HG03066 (cell line): ENCODE measurements around the gene CNFN.

ENCODE experiments used
- ATAC-seq: cut with Tn5 transposase; IDR thresholded peaks from one replicate; pipeline ENCODE4 v1.9.1; 2021; ENCODE audit warnings: low read depth; ENCODE audit not compliant: unreplicated experiment

CNFN gene, protein sequence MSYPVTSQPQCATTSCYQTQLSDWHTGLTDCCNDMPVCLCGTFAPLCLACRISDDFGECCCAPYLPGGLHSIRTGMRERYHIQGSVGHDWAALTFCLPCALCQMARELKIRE

DNA sequence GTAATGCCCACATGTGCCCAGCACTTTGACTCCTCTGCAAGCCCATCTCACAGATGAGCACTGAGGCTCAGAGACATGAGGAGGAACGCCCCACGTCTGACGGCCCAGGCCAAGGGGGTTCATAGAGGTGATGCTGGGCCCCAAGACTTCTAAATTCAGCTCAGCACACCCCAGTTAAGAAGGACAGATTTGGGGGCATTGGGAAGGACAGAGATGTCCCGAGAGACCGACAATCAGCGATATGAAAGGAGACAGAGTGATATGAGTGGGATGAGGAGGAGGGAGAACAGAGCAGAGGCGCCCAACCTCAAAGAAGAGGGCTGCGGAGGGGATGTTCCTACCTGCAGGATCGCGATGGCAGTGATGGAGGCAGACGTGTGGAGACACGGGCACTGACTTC is at the start of gene CNFN:
Gene CNFN (minus strand): TSS at position 399 of the 400 bp plus-strand sequence. CDS start 1,260 bp downstream, outside the sequence.
- ATAC-seq: no peak

DNA sequence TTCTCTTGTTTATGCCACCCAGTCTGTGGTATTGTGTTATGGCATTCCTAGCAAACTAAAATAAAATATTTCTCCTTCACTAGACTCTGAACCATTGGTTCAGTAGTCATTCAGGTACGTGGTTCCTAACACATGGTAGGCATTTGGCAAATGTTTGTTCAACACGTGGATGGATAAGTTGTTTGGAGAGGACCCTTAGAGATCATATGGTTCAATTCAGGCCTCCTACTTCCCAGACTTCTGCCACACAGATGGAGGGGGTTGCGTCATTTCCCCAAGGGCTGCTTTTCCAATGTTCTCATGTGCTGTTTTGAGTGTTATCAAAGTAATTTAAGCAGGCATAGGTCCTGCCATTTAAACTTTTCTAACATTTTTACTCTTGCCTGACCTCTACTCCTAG is 45.9 kb upstream of the CNFN start:
- ATAC-seq: no peak

DNA sequence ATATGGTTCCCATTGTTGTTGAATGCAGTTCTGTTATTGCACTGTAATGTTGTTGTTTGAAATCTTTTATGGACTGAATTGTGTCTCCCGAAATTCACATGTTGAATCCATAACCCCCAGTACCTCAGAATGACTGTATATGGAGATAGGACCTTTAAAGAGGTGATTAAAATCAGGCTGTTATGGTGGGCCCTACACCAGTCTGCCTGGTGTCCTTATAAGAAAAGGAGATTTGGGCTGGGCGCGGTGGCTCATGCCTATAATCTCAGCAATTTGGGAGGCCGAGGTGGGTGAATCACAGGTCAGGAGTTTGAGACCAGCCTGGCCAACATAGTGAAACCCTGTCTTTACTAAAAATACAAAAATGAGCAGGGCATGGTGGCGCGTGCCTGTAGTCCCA is 45.2 kb upstream of the CNFN start:
- no peak for ATAC-seq

DNA sequence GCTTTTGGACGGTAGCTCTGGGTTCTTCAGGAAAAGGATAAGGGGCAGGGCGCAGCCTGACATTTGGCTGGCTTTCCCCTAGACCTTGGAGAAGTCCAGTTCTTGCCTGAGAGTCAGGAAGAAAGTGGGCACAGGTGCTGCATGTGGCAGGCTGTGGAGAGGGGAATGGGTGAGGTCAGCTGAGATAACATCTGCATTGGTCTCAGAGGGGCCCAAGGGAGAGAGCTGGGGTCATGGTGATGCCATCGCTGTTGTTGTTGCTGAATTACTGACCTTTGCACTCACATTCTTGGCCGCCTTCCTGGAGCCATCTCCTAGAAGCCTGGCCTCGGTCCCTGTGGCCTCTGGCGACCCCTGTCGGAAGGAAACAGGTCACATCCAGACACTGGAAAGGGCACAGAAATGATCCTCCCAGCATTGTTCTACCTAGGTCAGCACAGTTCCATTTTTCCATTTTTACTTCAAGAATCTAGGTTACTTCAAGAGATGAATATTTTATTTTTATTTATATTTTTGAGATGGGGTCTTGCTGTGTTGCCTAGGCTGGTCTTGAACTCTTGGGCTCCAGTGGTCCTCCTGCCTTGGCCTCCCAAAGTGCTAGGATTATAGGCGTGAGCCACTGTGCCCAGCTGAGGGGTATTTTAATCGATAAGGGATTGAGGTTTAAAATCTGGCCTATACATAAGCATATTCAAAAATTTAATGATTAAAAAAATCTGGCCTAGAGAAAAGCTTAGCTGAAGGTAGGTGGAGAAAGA is 43.6 kb upstream of the CNFN start:
- ATAC-seq: no peak

- ATAC-seq: no peak
Measured at GRCh38 chr19:42431486-42431885, 41.4 kb upstream of the CNFN start.

DNA sequence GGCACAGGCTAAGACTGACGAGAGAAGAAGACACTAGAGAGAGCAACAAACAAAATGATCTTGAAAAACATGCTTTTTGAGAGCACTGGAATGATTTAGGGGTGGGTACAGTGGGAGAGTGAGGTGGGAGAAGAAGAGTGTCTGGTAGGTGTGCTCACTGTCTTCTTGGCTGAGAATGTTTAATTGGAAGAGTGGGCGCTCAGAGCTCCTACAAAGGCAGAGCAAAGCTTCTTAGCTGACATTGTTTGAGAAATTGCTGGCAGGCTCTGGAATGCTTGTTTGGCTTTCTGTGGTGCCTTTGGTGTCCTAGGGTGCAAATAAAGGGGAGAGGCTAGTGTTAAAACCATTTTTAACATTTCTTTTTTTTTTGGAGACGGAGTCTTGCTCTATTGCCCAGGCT is 38.6 kb upstream of the CNFN start:
- no peak for ATAC-seq

GRCh38 chr19:42427313-42427712 is 37.2 kb upstream of the CNFN start, which contains the start of gene LIPE:
Gene LIPE, minus strand, starts transcription at chr19:42427388. Its CDS starts 239 bp downstream, at chr19:42427149.
- no peak for ATAC-seq

DNA sequence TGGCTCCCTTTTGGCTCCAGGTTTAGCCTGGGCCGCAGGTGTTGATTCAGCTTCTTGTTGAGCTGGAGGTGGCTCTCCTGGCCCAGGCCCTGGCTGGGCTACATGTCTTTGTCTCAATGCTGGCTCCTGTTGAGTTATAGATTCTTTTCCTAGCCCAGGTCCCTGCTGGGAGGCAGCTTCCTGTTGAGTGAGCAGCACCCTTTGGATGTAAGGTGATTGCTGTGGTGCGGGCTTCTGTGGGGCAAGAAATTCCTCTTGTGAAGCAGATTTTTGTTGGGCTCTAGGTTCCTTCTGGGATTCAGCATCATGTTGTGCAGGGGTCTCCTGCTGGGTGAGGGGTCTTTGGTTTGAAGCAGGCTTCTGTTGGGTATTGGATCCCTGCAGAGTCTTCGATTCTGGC is 36.5 kb upstream of the CNFN start:
- ATAC-seq: no peak

DNA sequence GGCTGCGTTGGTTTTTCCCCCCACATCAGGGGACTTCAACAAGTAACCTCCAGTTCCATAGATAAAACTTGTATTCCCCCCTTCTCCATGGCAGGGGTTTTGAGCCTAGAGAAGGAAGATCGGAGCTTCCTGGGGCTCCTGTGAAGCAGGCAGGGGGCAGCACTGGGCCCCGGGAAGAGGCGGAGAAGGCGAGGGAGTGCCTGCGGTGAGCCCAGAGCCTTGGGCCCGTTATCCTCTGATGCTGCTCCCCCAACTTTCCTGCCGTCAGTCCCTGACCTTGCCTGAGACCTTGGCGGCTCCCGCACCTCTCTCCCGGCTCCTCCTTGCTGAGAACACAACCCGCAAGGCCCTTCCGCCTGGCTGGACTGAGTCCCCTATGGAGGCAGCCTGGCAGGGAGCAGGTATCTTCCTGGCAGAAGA is 34.6 kb upstream of the CNFN start:
- ATAC-seq: no peak

GRCh38 chr19:42424345-42424707 is 34.2 kb upstream of the CNFN start:
- ATAC-seq: no peak

- peak; percentile 89 for ATAC-seq
Measured at GRCh38 chr19:42423462-42424344, 33.6 kb upstream of the CNFN start.

DNA sequence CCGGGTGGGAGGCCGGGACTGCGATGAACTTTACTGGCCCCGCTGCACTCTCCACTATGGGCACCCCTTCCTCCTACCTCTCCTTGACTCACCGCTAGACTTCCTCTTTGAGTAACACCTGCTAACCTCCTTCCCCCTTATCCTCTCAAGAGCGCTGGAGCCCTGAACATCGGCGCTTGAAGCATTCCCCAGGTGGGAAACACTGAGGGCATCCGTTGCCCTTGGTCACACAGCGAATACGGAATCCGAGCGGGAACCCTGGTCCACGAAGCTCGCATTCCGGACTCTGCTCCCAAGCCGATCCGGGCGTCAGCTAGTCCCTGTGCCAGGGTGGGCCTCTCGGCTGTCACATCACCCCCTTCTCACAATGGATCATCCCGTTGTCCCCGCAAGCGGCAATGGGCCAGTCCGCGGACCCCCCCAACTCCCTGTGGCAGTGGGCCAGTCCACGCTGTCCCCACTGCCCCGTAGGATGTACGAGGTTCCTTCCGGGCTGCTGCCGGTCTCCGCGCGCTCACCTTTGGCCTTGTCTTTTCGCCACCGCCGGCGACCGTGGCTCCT is 32.9 kb upstream of the CNFN start:
- peak; percentile 27 for ATAC-seq

DNA sequence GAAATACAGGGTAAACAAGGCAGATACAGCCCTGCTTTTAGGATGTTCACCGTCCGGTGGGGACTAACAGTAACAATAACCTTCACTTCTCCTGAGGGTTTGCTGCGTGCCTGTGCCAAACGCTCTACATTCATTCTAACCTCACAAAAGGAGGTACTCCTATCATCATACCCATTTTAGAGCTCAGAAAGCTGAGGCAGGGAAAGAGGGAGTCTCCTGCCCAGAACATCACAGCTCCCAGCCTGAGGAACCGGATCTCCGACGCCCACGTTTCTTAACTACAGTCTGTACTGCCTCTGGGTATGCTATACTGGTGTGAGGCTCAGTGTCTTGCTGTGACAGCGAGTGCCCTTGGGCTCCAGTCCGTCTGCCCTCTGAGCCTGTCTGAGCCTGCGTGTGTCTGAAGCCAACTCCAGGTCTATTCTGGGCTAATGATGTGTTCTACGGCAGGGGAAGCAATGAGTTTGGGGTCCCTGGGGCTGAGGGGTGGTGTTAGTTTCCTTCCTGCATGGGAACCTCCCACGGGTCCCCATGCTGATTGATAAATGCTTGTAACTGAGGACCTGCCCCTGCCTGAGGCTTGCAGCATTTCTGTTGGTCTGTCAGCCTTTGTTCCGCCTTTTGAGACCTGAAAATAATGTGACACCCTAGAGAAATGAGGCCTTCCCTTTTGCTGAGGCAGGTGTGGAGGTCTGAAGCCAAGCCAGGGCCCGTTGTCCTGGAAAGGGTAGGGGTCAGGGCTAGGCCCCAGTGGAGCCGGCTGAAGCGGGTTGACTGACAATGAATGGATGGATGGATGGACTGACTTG is 32.2 kb upstream of the CNFN start:
- ATAC-seq: no peak

GRCh38 chr19:42421591-42422031 is 31.5 kb upstream of the CNFN start:
- no peak for ATAC-seq

DNA sequence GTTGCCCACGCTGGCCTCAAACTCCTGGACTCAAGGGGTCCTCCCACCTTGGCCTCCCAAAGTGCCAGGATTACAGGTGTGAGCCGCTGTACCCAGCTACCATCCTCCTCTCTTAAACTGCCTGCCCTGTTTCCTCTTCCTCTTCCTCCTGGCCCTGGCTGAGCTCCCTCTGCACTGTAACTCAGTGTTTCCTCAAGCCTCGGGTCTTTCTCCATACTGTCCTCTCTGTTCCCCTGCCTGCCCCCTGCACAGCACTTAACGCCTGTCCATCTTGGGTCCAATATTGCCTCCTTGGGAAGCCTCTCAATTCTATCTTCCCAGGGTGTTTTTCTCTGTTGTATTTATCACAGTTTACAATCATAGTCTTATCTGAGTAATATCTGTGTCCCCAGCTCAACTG is 31.0 kb upstream of the CNFN start:
- no peak for ATAC-seq

DNA sequence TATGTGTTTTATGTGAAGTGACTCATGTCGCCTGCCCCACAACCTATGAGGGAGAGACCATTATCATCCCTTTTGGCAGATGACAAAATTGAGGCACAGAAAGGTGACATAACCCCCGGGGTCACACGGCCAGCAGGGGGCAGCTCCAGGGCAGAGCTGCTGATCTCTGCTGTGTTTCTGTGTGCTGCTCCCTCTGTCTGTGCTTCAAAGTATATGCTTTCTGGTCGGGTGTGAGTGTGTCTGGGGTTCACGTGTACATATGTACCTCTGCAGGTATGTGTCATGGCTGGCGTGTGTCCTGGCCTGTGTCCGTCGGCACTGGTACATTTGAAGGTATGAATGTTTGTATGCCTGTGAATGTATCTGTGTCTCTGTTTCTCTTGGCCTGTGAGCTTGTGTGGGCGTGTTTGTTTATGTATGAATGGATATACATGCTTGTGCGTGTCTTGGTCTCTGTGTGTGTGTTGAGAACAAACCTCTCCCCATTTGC is 30.0 kb upstream of the CNFN start:
- no peak for ATAC-seq

- ATAC-seq: no peak
Measured at GRCh38 chr19:42419309-42419708, 29.2 kb upstream of the CNFN start.

DNA sequence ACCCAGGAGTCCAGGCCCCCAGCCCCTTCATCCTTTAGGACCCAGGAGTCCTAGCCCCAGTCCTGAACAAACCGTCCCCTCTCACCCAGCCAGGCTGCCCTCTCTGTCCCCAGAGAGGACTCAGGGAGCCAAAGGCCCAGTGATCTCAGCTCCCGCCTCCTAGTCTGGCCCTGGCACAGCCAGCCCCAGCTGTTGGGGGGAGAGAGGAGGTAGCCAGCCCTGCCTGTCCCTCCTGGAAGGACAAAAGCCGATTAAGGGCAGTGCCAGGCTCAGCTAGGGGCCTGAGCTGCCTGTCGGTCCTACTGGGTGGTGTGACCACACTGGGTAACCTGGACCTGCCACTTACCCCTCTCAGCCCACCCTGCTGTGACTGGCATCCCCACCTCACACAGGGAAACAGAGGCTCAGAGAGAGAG is 22.6 kb upstream of the CNFN start:
- ATAC-seq: no peak

- no peak for ATAC-seq
Measured at GRCh38 chr19:42412227-42412626, 22.1 kb upstream of the CNFN start.

DNA sequence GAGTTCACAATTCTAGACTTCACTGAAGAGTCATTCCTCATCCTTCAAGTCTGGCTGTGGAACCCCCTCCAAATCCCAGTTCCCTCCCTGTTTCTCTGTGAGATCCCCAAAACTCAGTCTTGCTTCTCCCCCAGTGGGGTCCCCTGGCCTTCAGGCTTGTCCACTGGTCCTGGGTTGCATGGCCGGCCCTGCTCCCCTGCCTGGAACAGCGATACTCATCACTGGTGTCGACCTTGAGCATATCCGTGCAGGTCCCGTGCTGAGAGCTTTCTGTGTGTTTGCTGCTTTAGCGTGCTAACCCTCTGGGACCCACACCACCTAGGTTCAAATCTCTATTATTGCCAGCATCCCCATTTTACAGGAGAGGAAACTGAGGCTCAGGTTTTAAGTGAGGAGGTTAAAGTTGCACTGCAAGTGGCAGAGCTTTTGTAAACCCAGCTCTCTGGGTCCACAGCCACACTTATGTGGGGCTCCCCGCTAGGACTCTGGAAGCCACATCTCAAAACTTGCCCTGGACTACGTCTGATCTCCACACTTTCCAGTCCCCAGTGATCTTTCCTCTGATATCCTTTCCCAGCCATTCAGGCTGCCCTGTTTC is 21.6 kb upstream of the CNFN start:
- no peak for ATAC-seq
